Endodermal cell (in vitro differentiated cells): Measurements from ENCODE around the gene RPL10A. TPM values are rescaled to one million over a fixed set of nuclear protein-coding genes. Genes with fewer than 3 reads are reported as not detected.
A peak's percentile ranks its signal among the peaks of the same experiment; 100 is the strongest.

ENCODE experiments used
- DNase-seq: peaks from one replicate; pipeline ENCODE4 v3.0.0-alpha.2; 2017
- H3K27ac ChIP-seq: 2 replicates; pipeline ENCODE4 v1.5.1; 2013; ENCODE audit warnings: mild to moderate bottlenecking, low read depth, low read length, moderate library complexity
- H3K27me3 ChIP-seq: 2 replicates; pipeline ENCODE4 v1.6.1; 2013; ENCODE audit warnings: mild to moderate bottlenecking, low read length, moderate library complexity; ENCODE audit not compliant: insufficient read depth, control insufficient read depth, poor library complexity, severe bottlenecking
- H3K36me3 ChIP-seq: 2 replicates; pipeline ENCODE4 v1.7.0; 2013; ENCODE audit warnings: mild to moderate bottlenecking, low read length, moderate library complexity; ENCODE audit not compliant: control insufficient read depth, insufficient read depth
- H3K4me1 ChIP-seq: one replicate; pipeline ENCODE4 v1.7.0; 2013; ENCODE audit warnings: low read length; ENCODE audit not compliant: control insufficient read depth, insufficient read depth
- H3K4me3 ChIP-seq: 2 replicates; pipeline ENCODE4 v1.5.1; 2013; ENCODE audit warnings: mild to moderate bottlenecking, low read length, moderate library complexity
- H3K9ac ChIP-seq: 2 replicates; pipeline ENCODE4 v1.6.1; 2013; ENCODE audit warnings: mild to moderate bottlenecking, low read length, moderate library complexity; ENCODE audit not compliant: poor library complexity, severe bottlenecking; ENCODE audit errors: extremely low read depth
- H3K9me3 ChIP-seq: 2 replicates; pipeline ENCODE4 v1.6.1; 2013; ENCODE audit warnings: mild to moderate bottlenecking, low read length, moderate library complexity; ENCODE audit not compliant: control insufficient read depth
- H3K27ac Mint-ChIP-seq: 2 replicates; pipeline ENCODE4 v1.8.0; 2020; ENCODE audit warnings: mixed read lengths
- H3K27me3 Mint-ChIP-seq: 2 replicates; pipeline ENCODE4 v1.8.0; 2021; ENCODE audit warnings: mild to moderate bottlenecking, mixed read lengths; ENCODE audit not compliant: insufficient read depth
- H3K36me3 Mint-ChIP-seq: 2 replicates; pipeline ENCODE4 v1.8.0; 2020; ENCODE audit warnings: low read depth, mixed read lengths
- H3K4me1 Mint-ChIP-seq: 2 replicates; pipeline ENCODE4 v1.8.0; 2020; ENCODE audit warnings: mixed read lengths
- H3K4me3 Mint-ChIP-seq: 2 replicates; pipeline ENCODE4 v1.8.0; 2020; ENCODE audit warnings: mild to moderate bottlenecking, moderate library complexity, mixed read lengths
- H3K9me3 Mint-ChIP-seq: 2 replicates; pipeline ENCODE4 v1.8.0; 2020; ENCODE audit warnings: mild to moderate bottlenecking, mixed read lengths
- CTCF ChIP-seq: fragments of 200-600 bp; sonication (generic); conservative IDR thresholded peaks from 2 replicates; pipeline ENCODE4 v1.5.0; 2021; ENCODE audit warnings: antibody characterized with exemption, mild to moderate bottlenecking
- WGBS, 2 experiments: methylation state at CpG; one replicate each; pipeline versions ENCODE4 v1.1.5 to v1.1.7; 2013; ENCODE audit warnings: missing lambda C conversion rate in 2 of 2, mixed read lengths in 1 of 2; ENCODE audit not compliant: insufficient coverage in 1 of 2, insufficient read length in 1 of 2; 5-methylcytosine and 5-hydroxymethylcytosine counted together
- total RNA-seq, 2 donors: library from RNA; stranded (reverse); fragmentation: NEBNext Ultra II Directional in 1 of 2; extraction: Animal tissue kit (Norgen Biotek cat#: 25700) in 1 of 2; gene quantifications; 2 replicates in 1 of 2; 3 replicates in 1 of 2; pipeline ENCODE4 v1.2.1, GENCODE V29; 2021

RPL10A gene
- total RNA-seq, 2 donors from 2014 or later = 1,411 to 1,652 TPM

DNA sequence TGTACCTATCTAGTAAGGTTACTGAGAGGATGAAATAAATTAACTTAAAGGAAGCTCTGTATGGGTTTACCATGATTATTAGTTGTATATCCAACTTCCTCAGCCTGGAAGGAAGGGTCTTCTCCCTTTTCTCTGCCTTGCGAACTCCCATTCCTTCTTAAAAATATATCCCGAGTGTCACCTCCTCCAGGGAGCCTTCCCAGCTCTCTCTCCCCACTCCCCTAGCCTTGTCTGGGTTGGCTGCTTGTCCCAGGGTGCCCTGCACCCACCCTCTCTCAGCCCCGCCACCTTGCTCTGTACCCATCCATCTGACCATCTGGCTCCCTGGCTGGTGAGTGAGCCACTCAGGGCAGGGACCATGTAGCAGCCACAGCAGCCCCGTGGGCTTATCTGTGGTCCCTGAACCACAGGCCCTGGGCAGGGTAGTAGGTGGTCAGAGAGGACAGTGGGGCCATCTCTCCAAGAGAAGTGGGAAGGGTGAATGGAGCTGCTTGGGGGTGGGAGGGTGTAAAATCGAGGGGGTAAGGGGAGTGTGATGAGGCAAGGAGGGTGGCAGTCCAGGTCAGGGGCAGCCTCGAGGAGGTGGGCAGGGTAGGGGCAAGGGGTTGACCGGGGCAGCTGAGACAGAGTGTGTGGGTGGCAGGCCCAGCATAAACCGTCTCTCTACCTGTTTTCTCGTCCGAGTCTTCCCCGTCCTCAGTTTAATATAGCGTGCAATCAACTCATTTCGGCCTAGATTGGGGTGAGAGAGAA is 15.9 kb downstream of the RPL10A start:
- no peak overlapping the region for H3K4me3 ChIP-seq
- Mint-ChIP-seq H3K36me3 (peaks cover 18% of the 10 kb centered on the region), H3K4me1 (peaks cover 29% of the 10 kb centered on the region), H3K4me3 (no peak overlapping the region), H3K27ac (peak overlapping the region; percentile 97), H3K27me3 (no peaks in the 10 kb centered on the region), H3K9me3 (no peaks in the 10 kb centered on the region)
- H3K27ac ChIP-seq = no peak overlapping the region
- H3K27me3 ChIP-seq = no peaks in the 10 kb centered on the region
- H3K9ac ChIP-seq = no peak overlapping the region
- DNase-seq = no peak
- peaks cover 11% of the 10 kb centered on the region for H3K36me3 ChIP-seq
- TF ChIP-seq CTCF = no peak
- H3K9me3 ChIP-seq = no peaks in the 10 kb centered on the region
- WGBS, 2 experiments = 91 to 97% methylated on average over 5 to 13 of the region's 13 CpGs
- H3K4me1 ChIP-seq = peaks cover 17% of the 10 kb centered on the region

DNA sequence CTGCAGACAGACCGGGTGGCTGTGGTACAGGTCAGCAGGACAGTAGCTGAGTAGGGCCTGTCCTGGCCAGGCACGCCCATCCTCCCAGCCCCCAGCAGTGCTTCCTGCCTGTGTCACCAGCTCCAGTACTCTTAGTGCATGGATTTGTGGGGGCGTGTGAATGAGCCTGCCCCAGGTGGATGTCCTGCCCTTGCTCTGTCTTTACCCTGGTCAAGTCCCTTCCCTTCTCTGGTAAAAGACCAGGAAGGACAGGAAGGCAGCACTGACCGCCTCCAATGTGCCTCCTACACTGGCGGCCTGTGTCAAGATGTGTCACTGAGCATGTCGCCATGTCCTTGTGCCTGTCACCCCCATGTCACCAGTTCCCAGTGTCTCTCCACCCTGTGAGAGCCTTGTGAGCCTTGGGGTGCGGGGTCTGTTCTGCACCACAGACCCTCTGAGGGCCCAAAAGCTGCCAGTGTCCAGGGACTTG is 16.8 kb downstream of the RPL10A start:
- Mint-ChIP-seq H3K4me1 (peaks cover 29% of the 10 kb centered on the region), H3K27ac (peak overlapping the region; percentile 97), H3K9me3 (no peaks in the 10 kb centered on the region), H3K4me3 (peak overlapping the region; percentile 47), H3K27me3 (no peaks in the 10 kb centered on the region), H3K36me3 (peaks cover 18% of the 10 kb centered on the region)
- Histone ChIP-seq H3K9me3 (no peaks in the 10 kb centered on the region), H3K4me3 (no peak overlapping the region), H3K27ac (peak overlapping the region; percentile 64), H3K9ac (peak overlapping the region; percentile 38), H3K27me3 (no peaks in the 10 kb centered on the region), H3K4me1 (peaks cover 17% of the 10 kb centered on the region), H3K36me3 (peaks cover 9% of the 10 kb centered on the region)
- 89% methylated on average over 5 to 7 of the region's 7 CpGs for WGBS, 2 experiments
- TF ChIP-seq CTCF = no peak
- DNase-seq = peak; percentile 75

GRCh38 chr6:35485402-35485877 is 17.2 kb downstream of the RPL10A start:
- 50 to 67% methylated on average over 7 to 11 of the region's 11 CpGs for WGBS, 2 experiments
- H3K36me3 Mint-ChIP-seq = peaks cover 15% of the 10 kb centered on the region
- Histone ChIP-seq H3K4me1 (peaks cover 18% of the 10 kb centered on the region), H3K4me3 (no peak overlapping the region), H3K27ac (peak overlapping the region; percentile 64), H3K9ac (peak overlapping the region; percentile 38), H3K27me3 (no peaks in the 10 kb centered on the region), H3K9me3 (no peaks in the 10 kb centered on the region), H3K36me3 (peaks cover 9% of the 10 kb centered on the region)
- peak; percentile 90 for DNase-seq
- TF ChIP-seq CTCF = no peak
- H3K9me3 Mint-ChIP-seq = no peaks in the 10 kb centered on the region
- no peaks in the 10 kb centered on the region for H3K27me3 Mint-ChIP-seq
- H3K4me3 Mint-ChIP-seq = peak overlapping the region; percentile 47
- H3K27ac Mint-ChIP-seq = peak overlapping the region; percentile 97
- peaks cover 31% of the 10 kb centered on the region for H3K4me1 Mint-ChIP-seq
